ENCODE results near the gene PEA15. TPM values are rescaled to one million over a fixed set of nuclear protein-coding genes. Genes with fewer than 3 reads are reported as not detected.

Gene PEA15
- total and polyA plus RNA-seq, 9 of the 15 experiments (the other 6 are each of a cell fraction or from before 2014, with no cell fraction given) = 8.2 to 175 (median 35.4) TPM

- TF ChIP-seq, protein P1, sequence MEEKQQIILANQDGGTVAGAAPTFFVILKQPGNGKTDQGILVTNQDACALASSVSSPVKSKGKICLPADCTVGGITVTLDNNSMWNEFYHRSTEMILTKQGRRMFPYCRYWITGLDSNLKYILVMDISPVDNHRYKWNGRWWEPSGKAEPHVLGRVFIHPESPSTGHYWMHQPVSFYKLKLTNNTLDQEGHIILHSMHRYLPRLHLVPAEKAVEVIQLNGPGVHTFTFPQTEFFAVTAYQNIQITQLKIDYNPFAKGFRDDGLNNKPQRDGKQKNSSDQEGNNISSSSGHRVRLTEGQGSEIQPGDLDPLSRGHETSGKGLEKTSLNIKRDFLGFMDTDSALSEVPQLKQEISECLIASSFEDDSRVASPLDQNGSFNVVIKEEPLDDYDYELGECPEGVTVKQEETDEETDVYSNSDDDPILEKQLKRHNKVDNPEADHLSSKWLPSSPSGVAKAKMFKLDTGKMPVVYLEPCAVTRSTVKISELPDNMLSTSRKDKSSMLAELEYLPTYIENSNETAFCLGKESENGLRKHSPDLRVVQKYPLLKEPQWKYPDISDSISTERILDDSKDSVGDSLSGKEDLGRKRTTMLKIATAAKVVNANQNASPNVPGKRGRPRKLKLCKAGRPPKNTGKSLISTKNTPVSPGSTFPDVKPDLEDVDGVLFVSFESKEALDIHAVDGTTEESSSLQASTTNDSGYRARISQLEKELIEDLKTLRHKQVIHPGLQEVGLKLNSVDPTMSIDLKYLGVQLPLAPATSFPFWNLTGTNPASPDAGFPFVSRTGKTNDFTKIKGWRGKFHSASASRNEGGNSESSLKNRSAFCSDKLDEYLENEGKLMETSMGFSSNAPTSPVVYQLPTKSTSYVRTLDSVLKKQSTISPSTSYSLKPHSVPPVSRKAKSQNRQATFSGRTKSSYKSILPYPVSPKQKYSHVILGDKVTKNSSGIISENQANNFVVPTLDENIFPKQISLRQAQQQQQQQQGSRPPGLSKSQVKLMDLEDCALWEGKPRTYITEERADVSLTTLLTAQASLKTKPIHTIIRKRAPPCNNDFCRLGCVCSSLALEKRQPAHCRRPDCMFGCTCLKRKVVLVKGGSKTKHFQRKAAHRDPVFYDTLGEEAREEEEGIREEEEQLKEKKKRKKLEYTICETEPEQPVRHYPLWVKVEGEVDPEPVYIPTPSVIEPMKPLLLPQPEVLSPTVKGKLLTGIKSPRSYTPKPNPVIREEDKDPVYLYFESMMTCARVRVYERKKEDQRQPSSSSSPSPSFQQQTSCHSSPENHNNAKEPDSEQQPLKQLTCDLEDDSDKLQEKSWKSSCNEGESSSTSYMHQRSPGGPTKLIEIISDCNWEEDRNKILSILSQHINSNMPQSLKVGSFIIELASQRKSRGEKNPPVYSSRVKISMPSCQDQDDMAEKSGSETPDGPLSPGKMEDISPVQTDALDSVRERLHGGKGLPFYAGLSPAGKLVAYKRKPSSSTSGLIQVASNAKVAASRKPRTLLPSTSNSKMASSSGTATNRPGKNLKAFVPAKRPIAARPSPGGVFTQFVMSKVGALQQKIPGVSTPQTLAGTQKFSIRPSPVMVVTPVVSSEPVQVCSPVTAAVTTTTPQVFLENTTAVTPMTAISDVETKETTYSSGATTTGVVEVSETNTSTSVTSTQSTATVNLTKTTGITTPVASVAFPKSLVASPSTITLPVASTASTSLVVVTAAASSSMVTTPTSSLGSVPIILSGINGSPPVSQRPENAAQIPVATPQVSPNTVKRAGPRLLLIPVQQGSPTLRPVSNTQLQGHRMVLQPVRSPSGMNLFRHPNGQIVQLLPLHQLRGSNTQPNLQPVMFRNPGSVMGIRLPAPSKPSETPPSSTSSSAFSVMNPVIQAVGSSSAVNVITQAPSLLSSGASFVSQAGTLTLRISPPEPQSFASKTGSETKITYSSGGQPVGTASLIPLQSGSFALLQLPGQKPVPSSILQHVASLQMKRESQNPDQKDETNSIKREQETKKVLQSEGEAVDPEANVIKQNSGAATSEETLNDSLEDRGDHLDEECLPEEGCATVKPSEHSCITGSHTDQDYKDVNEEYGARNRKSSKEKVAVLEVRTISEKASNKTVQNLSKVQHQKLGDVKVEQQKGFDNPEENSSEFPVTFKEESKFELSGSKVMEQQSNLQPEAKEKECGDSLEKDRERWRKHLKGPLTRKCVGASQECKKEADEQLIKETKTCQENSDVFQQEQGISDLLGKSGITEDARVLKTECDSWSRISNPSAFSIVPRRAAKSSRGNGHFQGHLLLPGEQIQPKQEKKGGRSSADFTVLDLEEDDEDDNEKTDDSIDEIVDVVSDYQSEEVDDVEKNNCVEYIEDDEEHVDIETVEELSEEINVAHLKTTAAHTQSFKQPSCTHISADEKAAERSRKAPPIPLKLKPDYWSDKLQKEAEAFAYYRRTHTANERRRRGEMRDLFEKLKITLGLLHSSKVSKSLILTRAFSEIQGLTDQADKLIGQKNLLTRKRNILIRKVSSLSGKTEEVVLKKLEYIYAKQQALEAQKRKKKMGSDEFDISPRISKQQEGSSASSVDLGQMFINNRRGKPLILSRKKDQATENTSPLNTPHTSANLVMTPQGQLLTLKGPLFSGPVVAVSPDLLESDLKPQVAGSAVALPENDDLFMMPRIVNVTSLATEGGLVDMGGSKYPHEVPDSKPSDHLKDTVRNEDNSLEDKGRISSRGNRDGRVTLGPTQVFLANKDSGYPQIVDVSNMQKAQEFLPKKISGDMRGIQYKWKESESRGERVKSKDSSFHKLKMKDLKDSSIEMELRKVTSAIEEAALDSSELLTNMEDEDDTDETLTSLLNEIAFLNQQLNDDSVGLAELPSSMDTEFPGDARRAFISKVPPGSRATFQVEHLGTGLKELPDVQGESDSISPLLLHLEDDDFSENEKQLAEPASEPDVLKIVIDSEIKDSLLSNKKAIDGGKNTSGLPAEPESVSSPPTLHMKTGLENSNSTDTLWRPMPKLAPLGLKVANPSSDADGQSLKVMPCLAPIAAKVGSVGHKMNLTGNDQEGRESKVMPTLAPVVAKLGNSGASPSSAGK (IDR thresholded peaks at IDR 0.05) = no peak
- no peak for TF ChIP-seq TAL1 (IDR thresholded peaks at IDR 0.05)
Measured at GRCh38 chr1:160159846-160160245, 45.3 kb upstream of the PEA15 start (continued).
